ENCODE data around the gene GRID1. TPM values are rescaled to one million over a fixed set of nuclear protein-coding genes. Genes with fewer than 3 reads are reported as not detected.

The GRID1 gene
- total RNA-seq, 1 donor from 2014 or later, result 1.1 TPM

- Mint-ChIP-seq H3K4me1 (no peaks in the 10 kb centered on the region), H3K36me3 (ENCODE audit: low read depth) (no peaks in the 10 kb centered on the region), H3K27me3 (ENCODE audit: low read depth) (peaks cover 32% of the 10 kb centered on the region), H3K27ac (ENCODE audit: unreplicated experiment) (no peak overlapping the region), H3K4me3 (no peak overlapping the region), H3K9me3 (no peaks in the 10 kb centered on the region)
- no peak for DNase-seq (ENCODE audit: low read depth, low spot score)
- TF ChIP-seq, protein P1, sequence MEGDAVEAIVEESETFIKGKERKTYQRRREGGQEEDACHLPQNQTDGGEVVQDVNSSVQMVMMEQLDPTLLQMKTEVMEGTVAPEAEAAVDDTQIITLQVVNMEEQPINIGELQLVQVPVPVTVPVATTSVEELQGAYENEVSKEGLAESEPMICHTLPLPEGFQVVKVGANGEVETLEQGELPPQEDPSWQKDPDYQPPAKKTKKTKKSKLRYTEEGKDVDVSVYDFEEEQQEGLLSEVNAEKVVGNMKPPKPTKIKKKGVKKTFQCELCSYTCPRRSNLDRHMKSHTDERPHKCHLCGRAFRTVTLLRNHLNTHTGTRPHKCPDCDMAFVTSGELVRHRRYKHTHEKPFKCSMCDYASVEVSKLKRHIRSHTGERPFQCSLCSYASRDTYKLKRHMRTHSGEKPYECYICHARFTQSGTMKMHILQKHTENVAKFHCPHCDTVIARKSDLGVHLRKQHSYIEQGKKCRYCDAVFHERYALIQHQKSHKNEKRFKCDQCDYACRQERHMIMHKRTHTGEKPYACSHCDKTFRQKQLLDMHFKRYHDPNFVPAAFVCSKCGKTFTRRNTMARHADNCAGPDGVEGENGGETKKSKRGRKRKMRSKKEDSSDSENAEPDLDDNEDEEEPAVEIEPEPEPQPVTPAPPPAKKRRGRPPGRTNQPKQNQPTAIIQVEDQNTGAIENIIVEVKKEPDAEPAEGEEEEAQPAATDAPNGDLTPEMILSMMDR (conservative IDR thresholded peaks at IDR 0.05), result no peak
Measured at GRCh38 chr10:86199041-86199440, 167.6 kb downstream of the GRID1 start.

DNA sequence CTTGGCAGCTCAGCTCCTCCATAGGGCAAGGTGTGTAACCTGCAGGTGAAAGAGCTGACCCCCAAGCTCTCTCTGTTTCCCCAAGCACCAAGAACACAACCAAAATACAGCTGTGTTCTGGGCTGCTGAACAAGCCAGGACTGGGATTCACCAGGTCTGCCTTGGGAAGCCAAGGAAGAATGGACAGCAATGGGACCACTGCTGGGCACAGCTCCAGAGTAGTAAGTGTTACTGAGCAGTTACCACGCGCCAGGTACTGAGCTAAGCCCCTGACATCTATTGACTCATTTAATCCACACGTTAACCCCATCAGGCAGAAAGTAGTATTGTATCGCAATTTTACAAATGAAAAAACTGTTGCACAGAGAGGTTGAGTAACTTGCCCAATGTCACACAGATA, 168.3 kb downstream of the GRID1 start:
- no peaks in the 10 kb centered on the region for H3K9me3 Mint-ChIP-seq
- H3K36me3 Mint-ChIP-seq (ENCODE audit: low read depth), result no peaks in the 10 kb centered on the region
- no peak overlapping the region for H3K27ac Mint-ChIP-seq (ENCODE audit: unreplicated experiment)
- H3K4me3 Mint-ChIP-seq, result no peak overlapping the region
- no peak for DNase-seq (ENCODE audit: low read depth, low spot score)
- no peaks in the 10 kb centered on the region for H3K4me1 Mint-ChIP-seq
- peaks cover 29% of the 10 kb centered on the region for H3K27me3 Mint-ChIP-seq (ENCODE audit: low read depth)
- TF ChIP-seq, protein P1 (conservative IDR thresholded peaks at IDR 0.05), result no peak

GRCh38 chr10:86197166-86197790, 169.3 kb downstream of the GRID1 start:
- Mint-ChIP-seq H3K9me3 (no peaks in the 10 kb centered on the region), H3K27me3 (ENCODE audit: low read depth) (peaks cover 23% of the 10 kb centered on the region)

GRCh38 chr10:86195521-86196157, 171.0 kb downstream of the GRID1 start:
- DNase-seq (ENCODE audit: low read depth, low spot score), result no peak
- H3K27me3 Mint-ChIP-seq (ENCODE audit: low read depth), result peaks cover 20% of the 10 kb centered on the region
- H3K27ac Mint-ChIP-seq (ENCODE audit: unreplicated experiment), result no peak overlapping the region
- H3K4me3 Mint-ChIP-seq, result no peak overlapping the region
- H3K9me3 Mint-ChIP-seq, result no peaks in the 10 kb centered on the region
- no peaks in the 10 kb centered on the region for H3K36me3 Mint-ChIP-seq (ENCODE audit: low read depth)
- TF ChIP-seq, protein P1 (conservative IDR thresholded peaks at IDR 0.05), result no peak
- H3K4me1 Mint-ChIP-seq, result no peaks in the 10 kb centered on the region

More at GRCh38 chr10:86197166-86197790, 169.3 kb downstream of the GRID1 start:
- DNase-seq (ENCODE audit: low read depth, low spot score), result no peak
- H3K4me3 Mint-ChIP-seq, result no peak overlapping the region
- no peak overlapping the region for H3K27ac Mint-ChIP-seq (ENCODE audit: unreplicated experiment)
- no peaks in the 10 kb centered on the region for H3K36me3 Mint-ChIP-seq (ENCODE audit: low read depth)
- TF ChIP-seq, protein P1 (conservative IDR thresholded peaks at IDR 0.05), result no peak
- no peaks in the 10 kb centered on the region for H3K4me1 Mint-ChIP-seq

- no peak overlapping the region for H3K4me3 Mint-ChIP-seq
- no peaks in the 10 kb centered on the region for H3K9me3 Mint-ChIP-seq
- no peaks in the 10 kb centered on the region for H3K36me3 Mint-ChIP-seq (ENCODE audit: low read depth)
- TF ChIP-seq, protein P1 (conservative IDR thresholded peaks at IDR 0.05), result no peak
- no peak overlapping the region for H3K27ac Mint-ChIP-seq (ENCODE audit: unreplicated experiment)
- H3K27me3 Mint-ChIP-seq (ENCODE audit: low read depth), result peaks cover 11% of the 10 kb centered on the region
- H3K4me1 Mint-ChIP-seq, result no peaks in the 10 kb centered on the region
- DNase-seq (ENCODE audit: low read depth, low spot score), result no peak
Measured at GRCh38 chr10:86194684-86195083, 171.9 kb downstream of the GRID1 start.

Data from neural crest cell (in vitro differentiated cells).